ENCODE measurements around the gene DCXR.

DNA sequence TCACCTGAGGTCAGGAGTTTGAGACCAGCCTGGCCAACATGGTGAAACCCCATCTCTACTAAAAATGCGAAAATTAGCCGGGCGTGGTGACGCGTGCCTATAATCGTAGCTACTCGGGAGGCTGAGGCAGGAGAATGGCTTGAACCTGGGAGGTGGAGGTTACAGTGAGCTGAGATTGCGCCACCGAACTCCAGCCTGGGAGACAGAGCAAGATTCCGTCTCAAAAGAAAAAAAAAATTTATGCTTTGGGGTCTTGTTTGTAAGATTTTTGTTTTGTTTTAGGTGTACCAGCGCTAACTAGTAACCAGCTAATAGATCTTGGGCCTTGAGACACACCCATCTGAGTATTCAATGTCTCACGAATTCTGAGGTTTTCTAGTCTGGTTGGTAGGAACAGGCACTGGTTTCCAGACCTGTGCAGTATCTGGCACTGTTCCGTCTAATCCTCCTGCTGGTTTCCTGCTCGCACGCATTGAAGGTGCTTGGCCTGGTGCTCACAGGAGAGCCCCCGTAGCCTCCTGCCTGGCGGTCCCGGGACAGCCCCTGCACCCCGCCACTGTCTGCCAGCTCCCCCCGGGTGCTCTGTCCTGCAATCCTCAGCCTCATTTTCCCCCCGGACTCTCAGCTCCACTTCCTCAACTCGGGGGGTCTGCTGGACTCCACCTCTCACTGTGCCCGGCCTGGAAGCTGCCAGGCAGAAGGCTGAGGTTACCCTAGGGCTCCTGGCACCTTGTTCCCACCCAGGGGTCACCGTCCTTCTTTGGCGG is 38.7 kb upstream of the DCXR start:
- TF ChIP-seq, protein P1, sequence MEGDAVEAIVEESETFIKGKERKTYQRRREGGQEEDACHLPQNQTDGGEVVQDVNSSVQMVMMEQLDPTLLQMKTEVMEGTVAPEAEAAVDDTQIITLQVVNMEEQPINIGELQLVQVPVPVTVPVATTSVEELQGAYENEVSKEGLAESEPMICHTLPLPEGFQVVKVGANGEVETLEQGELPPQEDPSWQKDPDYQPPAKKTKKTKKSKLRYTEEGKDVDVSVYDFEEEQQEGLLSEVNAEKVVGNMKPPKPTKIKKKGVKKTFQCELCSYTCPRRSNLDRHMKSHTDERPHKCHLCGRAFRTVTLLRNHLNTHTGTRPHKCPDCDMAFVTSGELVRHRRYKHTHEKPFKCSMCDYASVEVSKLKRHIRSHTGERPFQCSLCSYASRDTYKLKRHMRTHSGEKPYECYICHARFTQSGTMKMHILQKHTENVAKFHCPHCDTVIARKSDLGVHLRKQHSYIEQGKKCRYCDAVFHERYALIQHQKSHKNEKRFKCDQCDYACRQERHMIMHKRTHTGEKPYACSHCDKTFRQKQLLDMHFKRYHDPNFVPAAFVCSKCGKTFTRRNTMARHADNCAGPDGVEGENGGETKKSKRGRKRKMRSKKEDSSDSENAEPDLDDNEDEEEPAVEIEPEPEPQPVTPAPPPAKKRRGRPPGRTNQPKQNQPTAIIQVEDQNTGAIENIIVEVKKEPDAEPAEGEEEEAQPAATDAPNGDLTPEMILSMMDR (conservative IDR thresholded peaks at IDR 0.05; ENCODE audit: low read depth, low read length): no peak
- TF ChIP-seq EZH2 (IDR thresholded peaks at IDR 0.05; ENCODE audit: borderline replicate concordance, low read depth, low read length, poor library complexity, severe bottlenecking): no peak

Measured in A673 (cell line).